Measurements from ENCODE around the gene CD58. TPM values are rescaled to one million over a fixed set of nuclear protein-coding genes. Genes with fewer than 3 reads are reported as not detected.

The CD58 gene
- total RNA-seq, 1 donor from 2014 or later, result 11.0 TPM

- peak overlapping the region; percentile 17 for H3K27ac Mint-ChIP-seq (ENCODE audit: unreplicated experiment)
Observed at GRCh38 chr1:116472431-116472961, 98.3 kb downstream of the CD58 start.

GRCh38 chr1:116471241-116471640 lies 99.6 kb downstream of the CD58 start:
- DNase-seq (ENCODE audit: extremely low spot score, unreplicated experiment), result no peak
- H3K4me1 Mint-ChIP-seq (ENCODE audit: unreplicated experiment), result peaks cover 30% of the 10 kb centered on the region
- TF ChIP-seq CTCF (IDR thresholded peaks at IDR 0.05), result no peak
- H3K27ac Mint-ChIP-seq (ENCODE audit: unreplicated experiment), result no peak overlapping the region
- peaks cover 10% of the 10 kb centered on the region for H3K27me3 Mint-ChIP-seq (ENCODE audit: unreplicated experiment)
- H3K36me3 Mint-ChIP-seq (ENCODE audit: unreplicated experiment), result no peaks in the 10 kb centered on the region
- H3K4me3 Mint-ChIP-seq (ENCODE audit: unreplicated experiment), result no peak overlapping the region
- H3K9me3 Mint-ChIP-seq (ENCODE audit: unreplicated experiment), result no peaks in the 10 kb centered on the region

More at GRCh38 chr1:116472431-116472961, 98.3 kb downstream of the CD58 start:
- no peak for DNase-seq (ENCODE audit: extremely low spot score, unreplicated experiment)
- Mint-ChIP-seq H3K27me3 (ENCODE audit: unreplicated experiment) (peaks cover 3% of the 10 kb centered on the region), H3K9me3 (ENCODE audit: unreplicated experiment) (no peaks in the 10 kb centered on the region), H3K4me1 (ENCODE audit: unreplicated experiment) (peaks cover 29% of the 10 kb centered on the region), H3K4me3 (ENCODE audit: unreplicated experiment) (no peak overlapping the region), H3K36me3 (ENCODE audit: unreplicated experiment) (no peaks in the 10 kb centered on the region)
- no peak for TF ChIP-seq CTCF (IDR thresholded peaks at IDR 0.05)

DNA sequence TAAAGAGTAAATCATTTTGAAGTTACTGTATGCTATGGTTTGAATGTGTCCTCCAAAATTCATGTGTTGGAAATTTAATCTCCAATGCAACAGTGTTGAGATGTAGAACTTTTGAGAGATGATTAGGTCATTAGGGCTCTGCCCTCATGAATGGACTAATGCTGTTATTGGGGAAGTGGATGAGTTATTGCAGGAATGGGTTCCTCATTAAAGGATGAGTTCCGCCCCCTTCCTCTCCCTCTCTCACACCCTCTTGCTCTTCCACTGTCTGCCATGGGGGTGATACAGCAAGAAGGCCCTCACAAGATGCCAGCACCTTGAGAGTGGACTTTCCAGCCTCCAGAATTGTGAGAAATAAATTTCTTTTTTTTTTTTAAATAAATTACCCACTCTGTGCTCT lies 100.2 kb downstream of the CD58 start:
- no peaks in the 10 kb centered on the region for H3K9me3 Mint-ChIP-seq (ENCODE audit: unreplicated experiment)
- H3K4me3 Mint-ChIP-seq (ENCODE audit: unreplicated experiment), result no peak overlapping the region
- TF ChIP-seq CTCF (IDR thresholded peaks at IDR 0.05), result no peak

GRCh38 chr1:116466810-116467557 lies 103.8 kb downstream of the CD58 start:
- Mint-ChIP-seq H3K9me3 (ENCODE audit: unreplicated experiment) (no peaks in the 10 kb centered on the region), H3K4me3 (ENCODE audit: unreplicated experiment) (no peak overlapping the region), H3K27me3 (ENCODE audit: unreplicated experiment) (peaks cover 44% of the 10 kb centered on the region), H3K4me1 (ENCODE audit: unreplicated experiment) (peaks cover 15% of the 10 kb centered on the region), H3K36me3 (ENCODE audit: unreplicated experiment) (no peaks in the 10 kb centered on the region), H3K27ac (ENCODE audit: unreplicated experiment) (no peak overlapping the region)
- no peak for TF ChIP-seq CTCF (IDR thresholded peaks at IDR 0.05)
- no peak for DNase-seq (ENCODE audit: extremely low spot score, unreplicated experiment)

More for the DNA sequence above, 100.2 kb downstream of the CD58 start:
- Mint-ChIP-seq H3K27ac (ENCODE audit: unreplicated experiment) (no peak overlapping the region), H3K36me3 (ENCODE audit: unreplicated experiment) (no peaks in the 10 kb centered on the region), H3K27me3 (ENCODE audit: unreplicated experiment) (peaks cover 13% of the 10 kb centered on the region), H3K4me1 (ENCODE audit: unreplicated experiment) (peaks cover 30% of the 10 kb centered on the region)
- DNase-seq (ENCODE audit: extremely low spot score, unreplicated experiment), result no peak

- Mint-ChIP-seq H3K4me1 (ENCODE audit: unreplicated experiment) (peaks cover 7% of the 10 kb centered on the region), H3K4me3 (ENCODE audit: unreplicated experiment) (no peak overlapping the region)
Observed at GRCh38 chr1:116465845-116466685, 104.8 kb downstream of the CD58 start.

More at GRCh38 chr1:116465845-116466685, 104.8 kb downstream of the CD58 start:
- DNase-seq (ENCODE audit: extremely low spot score, unreplicated experiment), result no peak
- peaks cover 50% of the 10 kb centered on the region for H3K27me3 Mint-ChIP-seq (ENCODE audit: unreplicated experiment)
- no peaks in the 10 kb centered on the region for H3K36me3 Mint-ChIP-seq (ENCODE audit: unreplicated experiment)
- no peak overlapping the region for H3K27ac Mint-ChIP-seq (ENCODE audit: unreplicated experiment)
- TF ChIP-seq CTCF (IDR thresholded peaks at IDR 0.05), result no peak
- no peaks in the 10 kb centered on the region for H3K9me3 Mint-ChIP-seq (ENCODE audit: unreplicated experiment)
